ENCODE measurements around the gene PRKN. TPM values are rescaled to one million over a fixed set of nuclear protein-coding genes. Genes with fewer than 3 reads are reported as not detected.

The PRKN gene
- total RNA-seq, 1 experiment from 2014 or later, result 1.2 TPM

DNA sequence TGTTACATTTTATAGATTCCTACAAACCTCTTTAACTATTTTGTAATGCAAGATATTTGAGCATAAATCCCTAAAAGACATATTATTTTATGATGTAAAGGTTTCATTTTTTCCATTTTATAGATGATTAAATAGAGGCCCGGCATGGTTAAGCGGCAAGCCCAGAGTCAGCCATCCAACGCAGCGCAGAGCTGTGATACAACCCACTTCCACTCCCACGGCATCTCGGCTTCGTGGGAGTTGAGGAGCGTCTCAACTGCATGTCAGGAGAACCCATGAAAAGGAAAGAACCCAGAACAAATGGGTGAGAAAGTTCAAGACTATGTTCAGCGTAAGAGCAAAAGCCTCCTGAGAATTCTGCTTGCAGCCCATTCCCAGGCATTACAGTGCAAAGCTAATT lies 488.2 kb downstream of the PRKN start:
- no peaks in the 10 kb centered on the region for H3K9me3 ChIP-seq (ENCODE audit: low read depth, low read length, poor library complexity, severe bottlenecking)
- intact Hi-C loops (cut with micrococcal nuclease; ENCODE audit: unreplicated experiment), result no loop called here
- TF ChIP-seq CTCF (conservative IDR thresholded peaks at IDR 0.05; ENCODE audit: low read depth, low read length) (no peak), EZH2 (IDR thresholded peaks at IDR 0.05; ENCODE audit: borderline replicate concordance, low read depth, low read length, poor library complexity, severe bottlenecking) (no peak)
- no peaks in the 10 kb centered on the region for H3K4me1 ChIP-seq (ENCODE audit: insufficient read depth, low read length, poor library complexity, severe bottlenecking)
- ChIA-PET POLR2A (ENCODE audit: low non-redundant PET) (no interaction called here), CTCF (no interaction called here)
- BruUV-seq (replicated peaks), result no TSS peak
- no peaks in the 10 kb centered on the region for H3K27me3 ChIP-seq (replicated peaks; ENCODE audit: insufficient read depth, low read depth, low read length, poor library complexity)
- no peaks in the 10 kb centered on the region for H3K36me3 ChIP-seq (ENCODE audit: insufficient read depth, low read length, poor library complexity, severe bottlenecking)
- no peak overlapping the region for H3K4me3 ChIP-seq (ENCODE audit: low read depth, low read length, poor library complexity, severe bottlenecking)
- H3K27ac ChIP-seq (ENCODE audit: low read depth, low read length, poor library complexity, severe bottlenecking), result no peak overlapping the region
- no peak for DNase-seq (ENCODE audit: low spot score)

DNA sequence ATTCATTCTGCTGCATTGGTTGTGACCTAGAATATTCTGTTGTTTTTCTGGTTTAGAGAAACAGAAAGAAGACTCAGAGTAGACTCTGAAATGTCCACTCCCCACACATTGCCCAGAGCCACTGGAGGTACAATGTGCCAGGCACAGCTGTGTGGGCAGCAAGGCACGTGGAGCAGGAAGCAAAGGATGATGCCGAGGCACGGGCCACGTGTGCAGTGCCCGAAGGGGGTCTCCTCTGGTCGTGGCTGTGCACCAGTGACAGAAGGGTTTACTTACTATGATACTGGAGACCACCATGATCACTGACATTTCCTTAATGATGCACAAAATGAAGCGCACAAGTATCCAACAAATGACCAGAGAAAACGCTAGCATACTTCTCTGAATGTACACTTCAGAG lies 488.9 kb downstream of the PRKN start:
- Histone ChIP-seq H3K27me3 (replicated peaks; ENCODE audit: insufficient read depth, low read depth, low read length, poor library complexity) (no peaks in the 10 kb centered on the region), H3K9me3 (ENCODE audit: low read depth, low read length, poor library complexity, severe bottlenecking) (no peaks in the 10 kb centered on the region), H3K4me3 (ENCODE audit: low read depth, low read length, poor library complexity, severe bottlenecking) (no peak overlapping the region), H3K4me1 (ENCODE audit: insufficient read depth, low read length, poor library complexity, severe bottlenecking) (no peaks in the 10 kb centered on the region), H3K27ac (ENCODE audit: low read depth, low read length, poor library complexity, severe bottlenecking) (no peak overlapping the region), H3K36me3 (ENCODE audit: insufficient read depth, low read length, poor library complexity, severe bottlenecking) (no peaks in the 10 kb centered on the region)
- CTCF ChIA-PET, result no interaction called here
- intact Hi-C loops (cut with micrococcal nuclease; ENCODE audit: unreplicated experiment), result no loop called here
- no peak for TF ChIP-seq CTCF (conservative IDR thresholded peaks at IDR 0.05; ENCODE audit: low read depth, low read length)
- no peak for TF ChIP-seq EZH2 (IDR thresholded peaks at IDR 0.05; ENCODE audit: borderline replicate concordance, low read depth, low read length, poor library complexity, severe bottlenecking)
- DNase-seq (ENCODE audit: low spot score), result no peak
- no TSS peak for BruUV-seq (replicated peaks)
- POLR2A ChIA-PET (ENCODE audit: low non-redundant PET), result no interaction called here

DNA sequence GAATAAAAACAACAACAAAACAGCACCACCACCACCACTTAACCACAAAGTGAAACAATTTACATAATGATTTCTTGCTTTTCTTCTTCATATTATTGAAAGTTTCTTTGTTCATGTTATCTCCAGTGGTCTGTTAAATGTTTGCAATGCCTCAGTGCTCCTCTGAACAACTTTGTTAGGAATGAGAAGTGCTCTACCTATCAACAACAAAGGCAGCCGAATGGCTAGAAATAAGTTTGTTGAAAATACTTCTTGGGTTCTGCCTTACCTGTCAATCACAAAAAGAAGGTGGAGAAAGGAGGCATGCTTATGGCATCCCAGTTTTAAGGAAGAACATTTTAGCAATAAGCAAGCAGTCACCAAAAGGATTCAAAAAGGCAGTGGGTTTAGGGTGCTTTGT lies 490.2 kb downstream of the PRKN start:
- POLR2A ChIA-PET (ENCODE audit: low non-redundant PET), result no interaction called here

More for the DNA sequence above, 490.2 kb downstream of the PRKN start:
- no peaks in the 10 kb centered on the region for H3K36me3 ChIP-seq (ENCODE audit: insufficient read depth, low read length, poor library complexity, severe bottlenecking)
- no peaks in the 10 kb centered on the region for H3K9me3 ChIP-seq (ENCODE audit: low read depth, low read length, poor library complexity, severe bottlenecking)
- BruUV-seq (replicated peaks), result no TSS peak
- TF ChIP-seq CTCF (conservative IDR thresholded peaks at IDR 0.05; ENCODE audit: low read depth, low read length) (no peak), EZH2 (IDR thresholded peaks at IDR 0.05; ENCODE audit: borderline replicate concordance, low read depth, low read length, poor library complexity, severe bottlenecking) (no peak)
- intact Hi-C loops (cut with micrococcal nuclease; ENCODE audit: unreplicated experiment), result no loop called here
- no peaks in the 10 kb centered on the region for H3K27me3 ChIP-seq (replicated peaks; ENCODE audit: insufficient read depth, low read depth, low read length, poor library complexity)
- CTCF ChIA-PET, result no interaction called here
- H3K4me1 ChIP-seq (ENCODE audit: insufficient read depth, low read length, poor library complexity, severe bottlenecking), result no peaks in the 10 kb centered on the region
- H3K4me3 ChIP-seq (ENCODE audit: low read depth, low read length, poor library complexity, severe bottlenecking), result no peak overlapping the region
- no peak for DNase-seq (ENCODE audit: low spot score)
- H3K27ac ChIP-seq (ENCODE audit: low read depth, low read length, poor library complexity, severe bottlenecking), result no peak overlapping the region

Measured in A673 (cell line).